GM06990 (cell line): ENCODE data around the gene L3MBTL4.
"Not testable (repeated sequence)": the region's sequence is repeated elsewhere in the genome, so short reads cannot be mapped to it uniquely, and the experiment has no call there.

Source experiments
- DNase-seq: peaks from one replicate; pipeline ENCODE4 v3.0.0-alpha.2; 2011; ENCODE audit not compliant: insufficient read length; ENCODE audit errors: extremely low read depth
- H3K27me3 ChIP-seq: replicated peaks from 2 replicates; pipeline ENCODE4 v1.6.0; 2011; ENCODE audit warnings: low read length; ENCODE audit not compliant: control insufficient read depth, insufficient read depth
- H3K36me3 ChIP-seq: 2 replicates; pipeline ENCODE4 v1.5.1; 2011; ENCODE audit warnings: low read length; ENCODE audit not compliant: control insufficient read depth, insufficient read depth
- H3K4me3 ChIP-seq: replicated peaks from 2 replicates; pipeline ENCODE4 v1.5.1; 2011; ENCODE audit warnings: low read depth, mild to moderate bottlenecking, control low read depth, low read length
- CTCF ChIP-seq: IDR thresholded peaks from 2 replicates; pipeline ENCODE4 v1.5.1; 2011; ENCODE audit warnings: low read length, control low read depth, mild to moderate bottlenecking, inconsistent platforms; ENCODE audit not compliant: insufficient read depth, poor library complexity, severe bottlenecking

L3MBTL4 gene

GRCh38 chr18:6088432-6088831, 326.3 kb downstream of the L3MBTL4 start:
- no peak for TF ChIP-seq CTCF
- no peaks in the 10 kb centered on the region for H3K36me3 ChIP-seq
- H3K4me3 ChIP-seq: no peak overlapping the region
- no peaks in the 10 kb centered on the region for H3K27me3 ChIP-seq
- no peak for DNase-seq

- Histone ChIP-seq H3K27me3 (no peaks in the 10 kb centered on the region), H3K36me3 (no peaks in the 10 kb centered on the region), H3K4me3 (no peak overlapping the region)
- no peak for TF ChIP-seq CTCF
- no peak for DNase-seq
Measured at GRCh38 chr18:6086731-6087130, 328.0 kb downstream of the L3MBTL4 start.

- no peaks in the 10 kb centered on the region for H3K27me3 ChIP-seq
- no peak overlapping the region for H3K4me3 ChIP-seq
- no peak for DNase-seq
- H3K36me3 ChIP-seq: no peaks in the 10 kb centered on the region
- TF ChIP-seq CTCF: no peak
Measured at GRCh38 chr18:6079406-6079805, 335.3 kb downstream of the L3MBTL4 start.

- no peak for DNase-seq
- TF ChIP-seq CTCF: no peak
- no peaks in the 10 kb centered on the region for H3K36me3 ChIP-seq
- no peaks in the 10 kb centered on the region for H3K27me3 ChIP-seq
- no peak overlapping the region for H3K4me3 ChIP-seq
Measured at GRCh38 chr18:6078877-6079276, 335.8 kb downstream of the L3MBTL4 start.

- not testable (repeated sequence) for H3K27me3 ChIP-seq, H3K36me3 ChIP-seq, DNase-seq, H3K4me3 ChIP-seq
Measured at GRCh38 chr18:6072423-6072822, 342.3 kb downstream of the L3MBTL4 start.

GRCh38 chr18:6069539-6069938, 345.2 kb downstream of the L3MBTL4 start:
- Histone ChIP-seq H3K4me3 (no peak overlapping the region), H3K27me3 (no peaks in the 10 kb centered on the region), H3K36me3 (no peaks in the 10 kb centered on the region)
- no peak for DNase-seq
- no peak for TF ChIP-seq CTCF

GRCh38 chr18:6069103-6069502, 345.6 kb downstream of the L3MBTL4 start:
- TF ChIP-seq CTCF: peak; percentile 9
- Histone ChIP-seq H3K27me3 (no peaks in the 10 kb centered on the region), H3K4me3 (no peak overlapping the region), H3K36me3 (no peaks in the 10 kb centered on the region)
- DNase-seq: peak; percentile 7
